GM21737 (cell line): ENCODE results near the gene PGAM2.

ENCODE experiments used
- ATAC-seq: cut with Tn5 transposase; IDR thresholded peaks from one replicate; pipeline ENCODE4 v1.9.1; 2021; ENCODE audit warnings: mild to moderate bottlenecking, moderate library complexity; ENCODE audit not compliant: unreplicated experiment

The PGAM2 gene

DNA sequence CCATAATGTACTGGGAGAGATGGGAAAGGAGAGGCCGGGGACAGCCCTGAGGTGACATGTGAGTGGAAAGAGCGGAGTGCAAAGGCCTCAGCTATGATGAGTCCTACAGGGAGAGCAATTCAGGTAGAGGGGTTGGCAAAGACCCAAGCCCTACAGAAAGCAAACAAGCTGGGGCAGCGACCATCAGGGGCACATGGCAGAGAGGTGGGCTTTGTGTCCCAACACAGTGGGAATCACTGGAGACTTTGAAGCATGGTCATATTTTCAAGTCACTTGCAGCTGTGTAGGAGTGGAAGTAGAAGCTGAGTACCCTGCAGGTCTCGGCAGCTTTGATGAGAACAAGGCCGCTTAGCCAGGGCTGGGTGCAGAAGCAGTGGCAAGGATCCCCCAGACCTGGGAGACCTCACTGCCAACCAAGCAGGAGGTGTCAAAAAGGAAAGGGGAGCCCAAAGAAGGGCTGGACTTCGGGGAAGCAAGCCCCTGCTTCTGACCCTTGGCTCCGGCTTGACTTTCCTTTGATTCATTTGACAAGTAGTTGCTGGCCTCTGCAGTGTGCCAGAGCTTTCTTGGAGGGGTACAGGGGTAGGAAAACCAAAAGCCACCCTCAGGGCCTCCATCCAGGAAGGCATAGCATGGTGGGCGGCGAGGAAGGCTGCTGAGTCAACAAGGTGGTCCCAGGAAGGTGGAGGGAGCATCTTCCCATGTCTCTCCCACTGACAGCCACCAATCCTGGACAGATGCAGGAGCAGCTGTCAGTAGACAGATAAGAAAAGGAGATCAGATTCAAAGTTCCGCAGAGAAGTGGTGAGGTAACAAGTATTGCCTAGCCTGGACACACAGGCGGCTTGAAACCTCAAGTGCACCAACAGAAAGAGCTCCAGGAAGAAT is 1.9 kb upstream of the PGAM2 start:
- ATAC-seq: no peak

DNA sequence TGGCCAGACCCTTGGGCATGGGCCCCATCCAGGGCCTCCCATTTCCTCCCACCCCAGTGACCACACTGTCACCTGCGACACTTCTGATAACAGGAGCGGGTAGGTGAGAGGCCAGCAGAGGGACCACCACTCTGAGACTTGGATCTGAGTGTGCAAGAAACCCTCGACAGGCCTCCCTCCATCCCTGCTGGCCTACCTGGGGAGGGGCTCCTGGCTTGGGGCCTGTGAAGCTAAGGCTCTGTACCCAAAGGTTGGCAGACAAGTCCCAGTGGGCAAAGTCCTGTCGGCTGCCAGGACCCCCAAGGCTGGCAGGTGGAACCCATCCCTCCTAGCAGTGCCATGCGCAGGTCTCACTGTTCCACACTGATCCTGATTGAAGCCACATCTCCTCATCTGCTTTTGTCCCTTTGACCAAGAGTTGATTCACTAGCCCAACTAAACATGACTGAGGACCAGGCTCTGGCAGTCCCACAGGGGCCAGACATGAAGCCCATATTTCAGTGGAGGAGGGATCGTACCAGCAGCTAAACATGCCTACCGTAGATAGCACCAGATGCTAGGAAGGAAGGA is 1.2 kb upstream of the PGAM2 start:
- no peak for ATAC-seq

DNA sequence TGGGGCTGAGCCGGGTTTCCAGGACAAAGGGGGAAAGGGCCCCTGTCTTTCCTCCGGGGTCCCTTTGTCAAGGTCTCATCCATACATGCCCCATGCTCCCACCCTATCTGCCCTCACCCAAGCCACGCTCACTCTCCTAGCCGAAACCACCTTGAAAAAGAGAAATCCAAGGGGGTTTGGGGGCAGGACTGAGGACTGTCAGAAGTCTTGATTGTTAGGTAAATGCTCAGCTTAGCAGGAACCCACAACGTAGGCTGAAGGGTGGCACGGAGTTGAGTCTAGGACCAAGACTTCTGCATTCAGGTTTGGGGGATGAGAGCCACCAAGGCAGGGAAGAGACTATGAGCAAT is 719 bp upstream of the PGAM2 start:
- no peak for ATAC-seq

DNA sequence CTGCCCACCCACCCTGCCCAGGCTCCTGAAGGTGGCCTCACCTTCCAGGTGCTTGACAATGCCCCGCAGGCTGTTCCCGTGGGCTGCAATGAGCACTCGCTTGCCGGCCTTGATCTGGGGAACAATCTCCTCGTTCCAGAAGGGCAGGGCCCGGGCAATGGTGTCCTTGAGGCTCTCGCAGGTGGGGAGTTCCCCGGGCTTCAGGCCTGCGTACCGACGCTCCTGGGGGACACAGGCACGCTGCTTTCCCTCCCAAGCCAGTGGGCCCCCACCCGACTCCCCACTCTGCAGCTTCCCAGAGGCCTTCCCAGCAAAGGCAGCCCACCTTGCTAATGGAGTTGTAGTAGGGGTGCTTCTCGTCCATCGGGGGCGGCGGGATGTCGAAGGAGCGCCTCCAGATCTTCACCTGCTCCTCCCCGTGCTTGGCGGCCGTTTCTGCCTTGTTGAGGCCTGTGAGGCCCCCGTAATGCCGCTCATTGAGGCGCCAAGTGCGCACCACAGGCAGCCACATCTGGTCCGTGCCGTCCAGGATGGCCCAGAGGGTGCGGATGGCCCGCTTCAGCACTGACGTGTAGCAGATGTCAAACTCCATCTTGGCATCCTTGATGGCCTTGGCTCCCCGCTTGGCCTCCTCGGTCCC is 456 bp downstream of the PGAM2 start:
- ATAC-seq: no peak

DNA sequence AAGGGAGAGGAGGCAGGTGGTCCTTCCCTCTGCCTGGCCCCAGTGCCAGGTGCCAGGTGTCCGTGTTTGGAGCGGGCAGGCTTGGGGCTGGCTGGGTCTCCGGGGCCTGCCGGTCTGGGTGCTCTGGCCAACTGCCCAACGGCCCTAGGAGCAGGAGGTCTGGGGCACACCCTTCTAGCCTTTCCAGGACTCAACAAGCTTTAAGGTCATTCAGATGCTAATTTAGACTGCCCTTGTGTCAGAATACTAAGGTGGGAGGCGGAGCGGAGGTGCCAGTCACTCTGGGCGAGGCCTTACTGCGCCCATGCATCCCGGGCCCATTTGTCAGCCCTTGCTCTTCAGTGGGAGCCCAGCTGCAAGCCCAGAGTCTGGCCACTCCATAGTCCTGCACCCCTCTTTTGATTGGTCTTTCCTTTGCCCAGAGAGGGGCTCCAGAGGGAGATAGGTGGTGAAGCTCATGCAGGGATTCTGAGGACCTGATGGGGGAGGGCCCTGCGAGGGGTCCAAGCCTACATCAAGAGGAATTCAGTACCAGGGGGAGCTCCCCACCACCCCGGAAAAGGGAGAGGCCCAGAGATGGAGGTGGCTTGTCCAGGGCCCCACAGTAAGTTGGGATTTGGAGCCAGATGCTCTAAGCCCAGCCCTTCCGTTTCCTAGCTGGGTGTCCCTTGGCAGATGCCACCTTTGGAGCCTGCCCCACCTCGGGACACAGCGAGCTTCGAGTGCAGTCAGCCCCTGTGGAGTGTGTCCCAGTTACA is 1.3 kb downstream of the PGAM2 start:
- ATAC-seq: no peak

DNA sequence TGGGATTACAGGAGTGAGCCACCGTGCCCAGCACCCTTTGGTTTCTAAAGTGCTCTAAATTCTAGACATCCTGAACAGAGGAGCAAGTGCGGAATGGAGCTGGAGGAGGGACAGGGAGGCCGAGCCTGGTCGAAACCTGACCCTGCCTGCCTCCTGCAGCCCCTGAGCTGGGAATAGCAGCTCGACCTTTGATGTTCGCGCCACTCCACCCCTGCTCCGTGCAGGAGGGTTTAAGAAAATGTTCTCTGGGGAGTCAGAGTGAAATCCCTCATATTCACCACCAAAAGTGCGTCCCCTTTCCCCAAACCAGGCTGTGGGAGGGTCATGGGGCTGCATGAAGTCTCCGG is 1.8 kb downstream of the PGAM2 start:
- ATAC-seq: no peak

DNA sequence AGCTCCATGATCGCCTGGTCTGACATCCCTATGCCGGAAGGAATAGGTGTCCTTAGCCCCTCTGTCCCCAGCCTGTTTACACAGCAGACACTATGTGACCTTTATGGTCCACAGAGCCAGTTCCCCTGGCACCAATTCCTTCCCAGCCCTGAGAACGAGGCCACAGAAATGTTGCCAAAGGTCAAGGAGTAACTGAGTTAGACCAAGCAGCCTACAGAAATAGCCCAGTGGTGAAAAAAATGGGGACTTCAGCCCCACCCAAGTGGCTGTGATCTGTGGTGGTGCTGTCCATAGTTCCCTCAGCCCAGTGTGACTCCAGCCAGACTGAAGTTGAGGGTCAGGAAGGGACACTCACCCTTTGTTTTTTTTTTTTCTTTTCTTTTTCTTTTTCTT is 2.5 kb downstream of the PGAM2 start:
- ATAC-seq: no peak

DNA sequence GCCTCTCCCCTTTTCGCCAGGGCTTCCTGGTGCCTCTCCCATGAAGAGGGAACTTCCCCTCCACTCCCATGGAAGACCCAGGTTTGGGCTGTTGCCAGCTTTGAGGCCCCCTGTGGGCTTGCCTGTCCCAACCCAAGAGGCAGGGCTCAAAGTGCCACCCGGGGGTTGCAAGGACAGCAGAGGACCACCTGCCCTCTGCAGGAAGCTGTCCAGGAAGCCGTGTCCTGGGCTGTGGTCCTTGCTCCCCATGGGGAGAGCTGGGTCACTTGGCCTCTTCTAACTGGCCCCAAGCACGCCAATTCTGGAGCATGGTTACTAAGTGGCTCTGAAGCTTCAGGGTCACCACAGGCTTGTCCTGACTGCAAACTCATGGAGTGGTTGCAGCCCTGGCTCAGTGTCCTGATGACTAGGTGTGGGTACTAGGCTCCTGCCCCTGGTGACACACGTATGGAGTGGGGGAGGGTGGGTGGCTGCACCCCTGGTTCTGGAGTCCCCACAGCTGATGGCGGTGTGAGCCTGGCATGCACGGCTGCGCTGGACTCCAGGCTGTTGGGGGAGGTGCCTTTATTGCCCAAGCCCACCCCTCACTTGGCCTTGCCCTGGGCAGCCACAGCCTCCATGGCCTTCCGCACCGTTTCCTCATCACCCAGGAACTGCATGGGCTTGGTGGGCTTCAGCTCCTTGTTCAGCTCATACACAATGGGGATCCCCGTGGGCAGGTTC is 3.0 kb downstream of the PGAM2 start:
- no peak for ATAC-seq

DNA sequence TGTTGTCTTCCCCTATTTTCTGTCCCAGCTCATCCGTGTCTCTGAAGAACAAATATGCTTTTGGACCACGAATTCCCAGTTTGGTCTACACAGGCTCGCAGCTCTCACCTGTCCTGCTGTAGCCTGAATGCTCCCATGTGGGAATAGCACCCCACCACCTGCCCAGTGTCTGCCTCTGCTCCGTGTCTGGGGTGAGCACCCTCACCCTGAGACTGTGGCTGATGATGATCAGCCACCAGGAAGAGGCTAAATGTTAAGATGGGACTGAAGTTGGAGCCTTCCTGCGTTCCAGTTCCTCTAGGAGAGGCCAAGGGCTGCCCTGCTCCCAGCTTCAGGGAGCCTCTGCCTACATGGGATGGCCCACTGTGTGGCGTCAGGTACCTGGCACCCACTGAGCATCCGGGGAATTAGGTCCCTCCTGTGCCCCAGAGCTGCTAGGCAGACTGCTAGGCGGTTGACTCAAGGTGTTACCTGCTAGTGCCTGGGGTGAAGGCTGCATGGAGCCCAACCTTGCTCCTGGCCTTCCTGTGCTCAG is 3.7 kb downstream of the PGAM2 start:
- no peak for ATAC-seq

DNA sequence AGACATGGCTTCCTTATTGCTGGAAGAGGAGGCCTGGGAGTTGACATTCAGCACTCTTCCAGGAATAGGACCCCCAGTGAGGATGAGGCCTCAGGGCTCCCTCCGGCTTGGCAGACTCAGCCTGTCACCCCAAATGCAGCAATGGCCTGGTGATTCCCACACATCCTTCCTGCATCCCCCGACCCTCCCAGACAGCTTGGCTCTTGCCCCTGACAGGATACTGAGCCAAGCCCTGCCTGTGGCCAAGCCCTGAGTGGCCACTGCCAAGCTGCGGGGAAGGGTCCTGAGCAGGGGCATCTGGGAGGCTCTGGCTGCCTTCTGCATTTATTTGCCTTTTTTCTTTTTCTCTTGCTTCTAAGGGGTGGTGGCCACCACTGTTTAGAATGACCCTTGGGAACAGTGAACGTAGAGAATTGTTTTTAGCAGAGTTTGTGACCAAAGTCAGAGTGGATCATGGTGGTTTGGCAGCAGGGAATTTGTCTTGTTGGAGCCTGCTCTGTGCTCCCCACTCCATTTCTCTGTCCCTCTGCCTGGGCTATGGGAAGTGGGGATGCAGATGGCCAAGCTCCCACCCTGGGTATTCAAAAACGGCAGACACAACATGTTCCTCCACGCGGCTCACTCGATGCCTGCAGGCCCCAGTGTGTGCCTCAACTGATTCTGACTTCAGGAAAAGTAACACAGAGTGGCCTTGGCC is 4.3 kb downstream of the PGAM2 start:
- no peak for ATAC-seq

DNA sequence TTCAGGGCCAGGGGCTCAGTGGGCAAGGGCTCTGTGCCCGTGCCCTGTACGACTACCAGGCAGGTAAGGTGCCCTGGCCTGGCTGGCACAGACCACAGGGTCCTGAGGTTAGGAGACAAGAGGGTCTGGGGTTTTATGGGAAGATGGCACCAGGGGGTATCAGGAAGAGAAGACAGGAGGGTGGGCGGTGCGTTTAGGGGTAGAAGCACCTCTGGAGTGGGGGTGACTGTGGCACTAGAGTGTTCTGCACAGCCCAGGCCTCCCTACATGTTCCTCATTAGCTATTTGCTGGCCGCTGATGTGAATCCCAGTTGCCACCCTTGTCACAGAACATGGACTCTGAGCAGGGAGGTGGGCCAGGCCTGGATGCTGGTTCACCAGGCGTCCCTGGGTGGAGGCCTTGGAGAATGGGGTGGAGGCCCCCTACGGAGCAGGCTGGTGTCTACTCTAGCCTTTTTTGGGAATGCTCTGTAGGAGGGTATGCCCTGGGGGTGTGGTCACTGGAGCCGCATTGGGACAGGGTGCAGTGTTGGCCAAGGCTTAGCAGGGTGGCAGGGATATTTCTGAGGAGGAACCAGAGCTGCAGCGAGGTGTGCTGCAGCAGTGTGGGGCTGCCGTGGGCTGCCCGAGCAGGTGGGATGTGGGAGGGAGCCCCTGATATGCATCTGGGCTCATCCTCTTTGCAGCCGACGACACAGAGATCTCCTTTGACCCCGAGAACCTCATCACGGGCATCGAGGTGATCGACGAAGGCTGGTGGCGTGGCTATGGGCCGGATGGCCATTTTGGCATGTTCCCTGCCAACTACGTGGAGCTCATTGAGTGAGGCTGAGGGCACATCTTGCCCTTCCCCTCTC is 5.0 kb downstream of the PGAM2 start:
- no peak for ATAC-seq

DNA sequence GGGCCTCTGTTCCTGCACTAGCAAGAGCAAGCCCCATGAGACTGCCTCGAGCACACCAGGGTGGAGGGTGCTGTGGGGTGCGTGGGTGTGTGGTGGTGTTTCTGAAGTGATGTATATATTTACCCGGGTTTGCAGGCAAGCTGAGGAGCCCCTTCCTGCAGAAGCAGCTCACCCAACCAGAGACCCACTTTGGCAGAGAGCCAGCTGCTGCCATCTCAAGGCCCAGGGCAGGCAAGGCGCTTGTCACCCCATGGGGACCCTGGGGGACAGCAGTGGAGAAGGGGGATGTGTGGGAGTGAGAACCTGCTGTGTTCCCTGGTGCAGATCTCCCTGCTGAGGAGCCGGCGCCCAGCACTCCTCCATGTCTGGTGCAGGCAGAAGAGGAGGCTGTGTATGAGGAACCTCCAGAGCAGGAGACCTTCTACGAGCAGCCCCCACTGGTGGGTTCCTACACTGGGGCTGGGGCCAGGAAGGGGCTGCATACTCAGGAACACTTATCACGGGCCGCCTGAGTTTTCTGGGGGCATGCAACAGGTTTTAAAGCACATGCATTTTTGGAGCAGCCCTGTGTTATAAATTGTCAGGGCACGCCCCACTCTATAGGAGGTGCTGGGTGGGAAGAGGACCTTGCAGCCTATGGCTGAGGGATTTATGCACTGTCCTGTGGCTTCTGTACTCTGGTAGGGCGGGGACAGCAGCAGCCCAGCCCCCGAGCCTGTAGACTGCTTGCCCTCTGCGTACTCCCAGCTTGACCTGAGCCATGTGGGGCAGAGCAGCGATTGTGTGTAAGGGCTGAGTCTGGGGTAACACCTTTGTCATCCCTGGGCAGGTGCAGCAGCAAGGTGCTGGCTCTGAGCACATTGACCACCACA is 5.9 kb downstream of the PGAM2 start:
- ATAC-seq: no peak

DNA sequence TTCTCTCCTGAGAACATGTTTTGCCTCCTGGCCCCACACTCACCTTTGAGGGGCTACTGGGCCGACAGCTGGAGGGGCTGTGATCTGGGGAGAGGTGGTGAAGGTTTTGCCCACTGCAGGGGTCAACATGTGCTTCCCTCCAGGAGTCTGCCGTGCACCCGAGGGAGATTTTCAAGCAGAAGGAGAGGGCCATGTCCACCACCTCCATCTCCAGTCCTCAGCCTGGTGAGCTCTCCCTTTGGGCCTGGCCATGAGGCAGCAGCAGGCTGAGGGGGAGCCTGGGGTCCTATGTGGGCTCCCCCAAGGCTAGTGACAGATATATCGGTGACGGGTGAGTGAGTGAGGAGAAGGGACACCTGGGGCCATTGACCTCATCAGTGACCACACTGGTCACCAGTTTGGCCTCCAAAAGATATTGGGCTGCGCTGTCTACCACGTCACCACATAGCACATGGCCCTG is 6.6 kb downstream of the PGAM2 start:
- no peak for ATAC-seq

DNA sequence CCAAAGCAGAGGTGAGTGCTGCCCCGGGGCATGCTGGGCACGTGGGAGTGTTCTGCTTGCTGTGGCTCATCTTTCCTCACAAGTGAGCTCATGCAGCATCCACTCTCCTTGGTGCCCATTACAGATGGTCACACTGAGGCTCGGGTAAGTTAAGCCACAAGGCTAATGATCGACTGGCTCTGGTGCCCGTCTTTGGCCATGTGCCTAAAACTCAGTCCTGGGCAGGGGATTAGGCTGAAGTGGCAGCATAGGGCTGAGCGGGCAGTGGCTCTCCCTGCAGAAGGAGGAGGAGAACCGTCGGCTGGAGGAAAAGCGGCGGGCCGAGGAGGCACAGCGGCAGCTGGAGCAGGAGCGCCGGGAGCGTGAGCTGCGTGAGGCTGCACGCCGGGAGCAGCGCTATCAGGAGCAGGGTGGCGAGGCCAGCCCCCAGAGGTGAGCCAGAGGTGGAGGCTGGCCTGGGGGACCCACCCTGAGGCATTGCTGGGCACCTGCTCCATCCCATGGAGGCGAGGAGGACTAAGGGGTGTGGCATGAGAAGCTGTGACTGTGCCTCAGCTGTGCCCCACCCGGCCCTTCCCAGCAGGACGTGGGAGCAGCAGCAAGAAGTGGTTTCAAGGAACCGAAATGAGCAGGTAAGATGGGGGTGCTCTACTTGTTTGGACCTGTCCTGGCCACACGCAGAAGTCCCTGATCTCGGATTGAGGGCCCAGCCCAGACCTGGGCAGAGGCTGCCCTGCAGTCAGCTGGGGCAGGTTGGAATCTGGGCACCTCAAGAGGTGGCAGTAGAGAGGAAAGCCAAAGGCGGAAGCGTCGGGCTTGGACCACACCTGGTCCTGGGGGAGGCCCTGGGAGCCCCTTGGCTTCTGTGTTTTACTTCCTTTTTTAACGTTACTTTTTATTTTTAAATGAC is 7.3 kb downstream of the PGAM2 start:
- no peak for ATAC-seq

DNA sequence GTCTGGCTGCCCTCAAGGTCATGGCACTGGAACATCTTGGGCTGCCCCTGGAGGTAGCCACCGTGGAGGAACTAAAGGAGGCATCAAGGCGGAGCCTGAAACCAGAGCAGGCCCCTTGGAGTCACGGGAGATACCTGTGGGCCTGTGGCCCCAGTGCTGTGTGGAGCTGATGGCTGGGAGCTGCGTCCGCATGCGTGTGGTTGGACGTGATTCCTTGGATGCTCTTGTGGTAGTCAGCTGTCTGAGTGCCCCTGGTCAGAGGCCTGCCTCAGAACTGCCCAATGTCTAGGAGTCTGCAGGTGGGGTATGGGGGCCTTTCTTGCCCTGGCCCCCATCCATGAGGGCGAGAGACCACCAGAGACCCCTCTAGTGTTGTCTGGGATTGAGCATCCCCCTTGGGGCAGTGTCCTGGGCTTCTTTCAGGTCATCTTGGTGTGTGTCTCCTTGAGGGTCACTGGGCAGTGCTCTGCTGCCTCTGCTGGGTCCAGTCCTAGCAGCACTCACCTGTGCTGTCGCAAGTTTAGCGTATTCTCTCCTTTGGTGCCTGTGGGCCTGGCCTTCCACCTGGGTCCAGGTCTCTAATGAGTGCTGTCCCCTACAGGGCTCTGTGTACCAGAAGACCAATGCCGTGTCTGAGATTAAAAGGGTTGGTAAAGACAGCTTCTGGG is 8.1 kb downstream of the PGAM2 start:
- no peak for ATAC-seq

DNA sequence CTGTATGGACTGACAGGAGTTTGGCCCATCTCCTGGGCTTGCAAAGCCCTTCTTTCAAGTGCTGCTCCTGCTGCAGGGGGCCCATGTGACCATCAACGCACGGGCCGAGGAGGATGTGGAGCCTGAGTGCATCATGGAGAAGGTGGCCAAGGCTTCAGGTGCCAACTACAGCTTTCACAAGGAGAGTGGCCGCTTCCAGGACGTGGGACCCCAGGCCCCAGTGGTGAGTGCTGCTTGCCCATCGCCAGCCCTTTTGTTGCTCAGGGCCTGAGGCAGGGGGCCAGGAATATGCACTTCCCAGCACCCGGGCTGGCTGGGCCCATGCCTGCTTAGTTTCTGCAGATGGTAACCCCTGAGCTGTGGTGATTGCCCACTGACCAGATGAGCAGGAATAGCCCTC is 8.7 kb downstream of the PGAM2 start:
- no peak for ATAC-seq
